HL-60 (cell line): ENCODE data around the gene SH3GL3.

Experiments used
- DNase-seq, 2 experiments: peaks; one replicate each; pipeline ENCODE4 v3.0.0-alpha.2; 2010 to 2020; ENCODE audit warnings: low read depth in 1 of 2, low spot score in 1 of 2
- H3K27ac ChIP-seq: fragments of 250-450 bp; sonication (Bioruptor Pico); replicated peaks from 2 replicates; pipeline ENCODE4 v1.5.1; 2020; ENCODE audit warnings: mild to moderate bottlenecking, moderate library complexity
- H3K27me3 ChIP-seq: fragments of 250-450 bp; sonication (Bioruptor Pico); 2 replicates; pipeline ENCODE4 v1.5.1; 2021; ENCODE audit warnings: mild to moderate bottlenecking, moderate library complexity; ENCODE audit not compliant: insufficient read depth, poor library complexity, severe bottlenecking
- H3K4me3 ChIP-seq: replicated peaks from 2 replicates; pipeline ENCODE4 v1.5.1; 2011; ENCODE audit warnings: mild to moderate bottlenecking, control low read depth, low read length; ENCODE audit not compliant: insufficient read depth
- CTCF ChIP-seq: IDR thresholded peaks from one replicate; pipeline ENCODE4 v1.5.1; 2011; ENCODE audit warnings: low read length, control low read depth, inconsistent platforms; ENCODE audit not compliant: insufficient read depth
- GABPA ChIP-seq: IDR thresholded peaks from 2 replicates; pipeline ENCODE4 v1.6.1; 2012; ENCODE audit warnings: low read depth
- POLR2AphosphoS5 ChIP-seq: IDR thresholded peaks from 2 replicates; pipeline ENCODE4 v1.6.1; 2012; ENCODE audit warnings: low read depth
- REST ChIP-seq: IDR thresholded peaks from 2 replicates; pipeline ENCODE4 v1.6.1; 2012; ENCODE audit warnings: low read depth; ENCODE audit not compliant: insufficient replicate concordance
- SPI1 ChIP-seq: IDR thresholded peaks from 2 replicates; pipeline ENCODE4 v1.6.1; 2012; ENCODE audit warnings: low read depth, mild to moderate bottlenecking, borderline replicate concordance

Gene SH3GL3

GRCh38 chr15:83652626-83653204, 205.6 kb downstream of the SH3GL3 start:
- no peak for TF ChIP-seq POLR2AphosphoS5
- no peak for TF ChIP-seq CTCF
- no peak for TF ChIP-seq GABPA
- no peak for TF ChIP-seq REST
- no peak for TF ChIP-seq SPI1
- peaks cover 3% of the 10 kb centered on the region for H3K27me3 ChIP-seq
- no peak for DNase-seq
- no peak overlapping the region for H3K4me3 ChIP-seq
- no peak overlapping the region for H3K27ac ChIP-seq

GRCh38 chr15:83653288-83653638, 206.1 kb downstream of the SH3GL3 start:
- no peak overlapping the region for H3K27ac ChIP-seq
- H3K27me3 ChIP-seq = peaks cover 3% of the 10 kb centered on the region
- H3K4me3 ChIP-seq = no peak overlapping the region
- TF ChIP-seq GABPA = no peak
- no peak for TF ChIP-seq REST
- no peak for TF ChIP-seq POLR2AphosphoS5
- no peak for TF ChIP-seq SPI1
- no peak for TF ChIP-seq CTCF
- DNase-seq = no peak

- no peak within 1 kb of the TSS for H3K4me3 ChIP-seq
- TF ChIP-seq REST = no peak
- no peak for TF ChIP-seq GABPA
- TF ChIP-seq POLR2AphosphoS5 = no peak
- TF ChIP-seq SPI1 = no peak
- TF ChIP-seq CTCF = no peak
- H3K27me3 ChIP-seq = peaks cover 3% of the 10 kb centered on the region
- H3K27ac ChIP-seq = no peak within 1 kb of the TSS
- DNase-seq = no peak
Measured at GRCh38 chr15:83653639-83654378, 206.7 kb downstream of the SH3GL3 start, which contains the start of gene ADAMTSL3. Gene ADAMTSL3 (plus strand): TSS chr15:83654123. CDS start chr15:83655762, 1,639 bp downstream.
